ENCODE measurements around the gene S100P.

S100P gene

DNA sequence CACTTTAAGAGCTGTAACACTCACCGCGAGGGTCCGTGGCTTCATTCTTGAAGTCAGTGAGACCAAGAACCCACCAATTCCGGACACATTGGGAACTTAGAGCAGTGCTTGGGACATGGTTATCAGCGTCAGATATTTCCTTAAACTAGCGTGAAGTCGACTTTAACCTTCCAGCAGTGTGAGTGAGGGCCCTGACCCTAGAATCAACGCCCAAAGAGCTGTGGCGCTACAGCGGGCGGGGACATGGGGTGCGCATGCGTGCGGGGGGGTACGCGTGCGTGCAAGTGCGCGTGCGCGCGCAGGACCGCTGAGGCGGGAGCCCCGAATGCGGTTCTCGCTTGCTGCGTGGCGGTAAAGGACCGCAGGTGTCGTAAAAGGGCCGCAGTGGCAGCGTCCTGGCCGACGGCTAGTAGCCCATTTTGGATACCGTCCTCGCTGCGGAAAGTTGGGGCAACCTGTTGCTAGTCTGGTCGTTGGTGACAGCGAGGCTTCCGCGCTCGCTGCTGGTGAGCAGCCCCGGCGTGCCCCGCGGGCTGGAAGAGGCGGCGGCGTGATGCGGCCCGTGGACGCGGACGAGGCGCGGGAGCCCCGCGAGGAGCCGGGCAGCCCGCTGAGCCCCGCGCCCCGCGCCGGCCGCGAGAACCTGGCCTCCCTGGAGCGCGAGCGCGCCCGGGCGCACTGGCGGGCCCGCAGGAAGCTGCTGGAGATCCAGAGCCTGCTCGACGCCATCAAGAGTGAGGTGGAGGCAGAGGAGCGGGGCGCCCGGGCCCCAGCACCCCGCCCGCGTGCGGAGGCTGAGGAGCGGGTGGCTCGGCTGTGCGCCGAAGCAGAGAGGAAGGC lies 19.8 kb upstream of the S100P start:
- DNase-seq = peak; percentile 96

- no peak for DNase-seq
These were observed 19.1 kb upstream of the S100P start for GRCh38 chr4:6674500-6675149.

DNA sequence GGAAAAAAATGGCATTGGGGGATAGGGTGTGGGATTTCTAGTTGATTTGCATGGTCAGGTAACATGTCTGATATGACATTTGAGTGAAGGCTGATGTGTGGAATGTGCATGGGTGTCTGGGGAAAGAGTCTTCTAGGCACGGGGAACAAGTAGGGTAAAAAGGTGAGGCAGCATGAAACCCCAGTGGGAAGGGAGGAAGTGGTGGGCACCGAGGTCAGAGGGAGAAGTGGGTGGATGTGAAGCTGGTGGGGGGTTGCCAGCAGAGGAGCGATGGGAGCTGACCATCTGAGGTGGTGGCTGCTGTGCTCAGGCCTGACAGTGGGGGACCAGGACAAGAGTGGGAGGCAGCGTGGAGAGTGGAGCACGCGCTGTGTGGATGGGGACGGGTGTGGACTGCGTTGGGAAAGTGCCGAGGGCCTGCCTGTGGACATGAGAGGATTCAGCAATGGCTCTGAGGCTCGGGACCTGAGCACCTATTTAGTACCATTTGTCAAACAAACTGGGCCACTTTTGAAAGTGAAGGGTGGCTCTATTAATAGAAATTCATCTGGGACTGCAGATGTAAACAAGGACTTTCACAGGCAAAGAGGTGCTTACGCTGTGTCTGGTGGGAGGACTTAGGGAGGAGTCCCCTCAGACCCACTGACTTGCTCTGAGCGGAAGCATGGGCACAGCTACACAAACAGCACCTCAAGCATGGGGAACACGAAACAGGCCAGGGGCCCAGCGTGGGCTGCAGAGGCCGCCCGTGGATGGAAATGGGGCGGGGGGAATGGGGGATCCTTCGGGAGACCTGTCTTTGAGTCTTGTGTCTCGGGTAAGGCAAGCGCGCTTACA lies 16.7 kb upstream of the S100P start:
- DNase-seq = no peak

GRCh38 chr4:6680372-6681034 lies 13.2 kb upstream of the S100P start:
- DNase-seq = no peak

GRCh38 chr4:6681191-6681590 lies 12.5 kb upstream of the S100P start:
- DNase-seq = no peak

DNA sequence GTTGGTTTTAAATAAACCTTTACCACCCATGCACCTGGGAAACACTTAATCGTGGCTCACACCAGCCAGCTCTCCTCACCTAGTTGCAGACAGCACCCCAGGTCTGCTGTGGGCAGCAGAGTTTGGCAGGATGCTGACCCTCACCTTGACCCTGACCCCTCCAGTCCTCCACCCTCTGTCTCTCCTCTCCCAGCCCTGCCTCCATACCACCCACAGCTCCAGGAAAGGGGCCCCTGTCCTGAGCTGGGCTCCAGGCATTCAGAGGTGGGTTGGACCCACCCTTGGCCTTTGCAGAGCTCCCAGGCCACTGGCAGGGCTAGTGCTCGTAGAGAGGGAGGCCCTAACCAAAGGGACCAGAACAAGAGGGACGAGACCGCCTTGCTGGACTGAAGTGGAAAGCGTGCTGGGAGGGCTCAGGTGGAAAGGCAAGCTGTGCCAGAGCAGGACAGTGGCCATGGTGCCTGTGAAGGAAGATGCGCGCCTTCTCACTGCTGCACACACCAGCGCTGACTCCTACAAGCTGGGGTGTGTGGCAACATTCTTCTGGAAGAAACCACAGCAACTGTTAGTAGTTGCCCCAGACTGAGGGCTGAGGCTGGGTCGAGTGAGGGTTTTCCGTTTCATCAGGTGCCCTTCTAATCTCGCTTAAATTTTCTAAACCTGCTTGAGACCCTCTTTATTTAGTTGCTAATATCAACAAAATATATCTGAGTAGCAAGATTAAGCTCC lies 10.7 kb upstream of the S100P start:
- no peak for DNase-seq

GRCh38 chr4:6684656-6685055 lies 9.0 kb upstream of the S100P start:
- DNase-seq = no peak

GRCh38 chr4:6686104-6686787 lies 7.4 kb upstream of the S100P start:
- DNase-seq = no peak

DNA sequence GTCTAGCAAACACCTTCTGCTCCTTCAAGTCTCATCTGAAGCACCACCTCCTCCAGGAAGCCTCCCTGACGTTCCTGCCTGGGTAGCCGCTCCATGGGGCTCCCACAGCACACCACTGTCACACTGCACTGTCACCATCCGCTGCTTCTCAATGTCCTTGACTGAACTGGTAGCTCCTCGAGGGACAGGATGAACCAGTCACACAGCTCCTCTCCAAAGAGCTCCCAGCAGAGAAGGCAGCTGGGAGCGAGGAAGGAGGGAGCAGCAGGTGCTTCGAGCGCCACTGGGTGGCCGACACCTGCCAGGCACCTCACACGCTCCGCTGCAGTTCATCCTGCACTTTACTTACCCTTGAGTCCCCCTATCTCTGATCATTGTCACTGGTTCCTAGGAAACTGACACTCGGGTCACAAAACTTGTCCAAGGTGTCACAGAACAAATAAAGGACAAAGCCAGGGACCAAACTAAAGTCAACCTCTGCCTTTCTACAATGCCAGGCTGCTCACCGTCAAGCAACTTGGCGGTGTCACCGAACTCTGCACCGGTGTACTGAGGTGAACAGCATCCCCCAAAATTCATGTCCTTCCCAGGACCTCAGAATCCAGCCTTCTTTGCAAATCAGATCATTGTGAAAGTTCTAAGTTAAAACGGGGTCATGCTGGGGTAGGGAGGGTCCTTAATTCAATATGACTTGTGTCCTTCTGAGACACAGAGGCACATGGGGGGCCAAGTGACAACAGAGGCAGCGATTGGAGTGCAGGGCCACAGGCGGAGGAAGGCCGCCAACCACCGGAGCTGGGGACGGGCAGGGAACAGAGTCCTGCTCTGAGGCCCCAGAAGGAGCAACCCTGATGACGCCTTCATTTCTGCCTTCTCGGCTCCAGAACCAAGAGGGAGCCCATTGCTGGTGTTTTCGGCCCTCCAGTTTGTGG lies 5.5 kb upstream of the S100P start:
- DNase-seq = no peak

- peak; percentile 87 for DNase-seq
These were observed 4.7 kb upstream of the S100P start for GRCh38 chr4:6688879-6689505.

GRCh38 chr4:6689506-6689960 lies 4.1 kb upstream of the S100P start:
- DNase-seq = no peak

DNA sequence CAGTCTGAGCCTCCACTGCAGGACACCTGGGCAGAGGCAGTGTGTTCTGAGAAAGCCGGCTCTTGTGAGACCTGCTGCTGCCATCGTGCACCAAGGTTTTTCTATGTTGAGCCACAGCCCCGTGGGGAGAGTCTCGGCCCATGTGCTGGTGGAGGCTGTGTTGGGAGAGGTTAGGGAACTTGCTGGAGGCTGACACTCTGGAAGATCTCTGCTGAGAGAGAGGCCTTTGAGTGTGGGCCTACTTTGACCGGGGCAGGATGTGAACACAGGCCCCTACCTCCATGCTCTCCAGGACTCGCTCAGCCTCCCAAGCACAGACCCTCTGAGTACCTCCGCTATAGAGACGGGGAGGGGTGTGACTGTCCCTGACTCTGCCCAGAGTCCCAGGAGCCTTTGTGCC lies 1.3 kb upstream of the S100P start:
- DNase-seq = no peak

GRCh38 chr4:6692806-6693205 lies 872 bp upstream of the S100P start:
- no peak for DNase-seq

GRCh38 chr4:6694177-6694901 lies 661 bp downstream of the S100P start:
- DNase-seq = no peak

GRCh38 chr4:6695660-6696610 lies 2.3 kb downstream of the S100P start:
- DNase-seq = no peak

- DNase-seq = no peak
These were observed 2.9 kb downstream of the S100P start for GRCh38 chr4:6696611-6697010.

DNA sequence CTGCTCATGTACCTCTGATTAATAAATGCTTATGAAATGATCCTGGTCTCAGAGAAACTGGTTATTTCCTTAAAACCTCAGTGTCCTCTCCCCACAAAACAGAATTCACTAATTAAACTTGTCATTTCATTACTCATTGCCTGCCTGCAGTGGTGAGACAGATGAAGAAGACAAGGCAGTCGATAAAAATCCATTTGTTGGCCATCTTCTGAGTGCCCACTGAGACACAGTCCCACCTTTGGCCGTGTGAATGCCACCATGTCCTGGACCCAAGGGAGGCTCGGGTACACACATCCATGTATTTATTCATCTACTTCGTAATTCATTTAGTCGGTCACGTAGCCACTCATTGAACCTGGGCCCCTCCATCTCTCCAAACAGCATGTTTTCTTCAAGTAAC lies 3.5 kb downstream of the S100P start:
- no peak for DNase-seq

DNA sequence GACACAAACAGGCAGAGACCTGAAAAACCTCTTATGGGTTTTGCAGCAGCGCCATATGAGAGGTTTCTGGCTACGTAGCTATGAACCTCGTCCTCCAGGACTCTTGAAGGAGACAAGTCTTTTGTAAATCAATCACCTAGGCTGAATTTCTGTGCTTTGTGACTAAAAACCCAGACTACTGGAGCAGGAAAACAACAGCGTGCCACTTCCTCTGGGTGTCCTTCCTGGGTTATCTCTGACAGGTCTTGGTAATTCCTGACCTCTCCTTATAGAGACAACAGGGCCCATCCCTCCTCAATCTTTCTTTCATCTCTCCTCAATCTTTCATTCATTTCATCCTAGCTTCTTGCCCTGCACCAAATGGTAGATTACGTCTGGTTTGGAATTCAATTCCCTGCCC lies 5.7 kb downstream of the S100P start:
- no peak for DNase-seq
